PFSK-1 (cell line): Measurements from ENCODE around the gene SLC6A8.

Source experiments
- POLR2AphosphoS5 ChIP-seq: IDR thresholded peaks from 2 replicates; pipeline ENCODE4 v1.6.1; 2012; ENCODE audit warnings: low read depth, mild to moderate bottlenecking, control low read depth, low read length, moderate library complexity
- SIN3A ChIP-seq: IDR thresholded peaks from 2 replicates; pipeline ENCODE4 v1.6.1; 2012; ENCODE audit warnings: mild to moderate bottlenecking, low read length, moderate library complexity, borderline replicate concordance; ENCODE audit not compliant: insufficient read depth
- TF ChIP-seq, protein P1 (sequence below), 2 experiments: IDR thresholded peaks; 2 replicates each; pipeline versions ENCODE4 v1.6.1 to v1.8.0; 2011 to 2012; ENCODE audit warnings: low read depth in 2 of 2, low read length in 2 of 2, control low read depth in 1 of 2, inconsistent platforms in 1 of 2, mild to moderate bottlenecking in 1 of 2, moderate library complexity in 1 of 2; ENCODE audit not compliant: insufficient read depth in 1 of 2

DNA sequence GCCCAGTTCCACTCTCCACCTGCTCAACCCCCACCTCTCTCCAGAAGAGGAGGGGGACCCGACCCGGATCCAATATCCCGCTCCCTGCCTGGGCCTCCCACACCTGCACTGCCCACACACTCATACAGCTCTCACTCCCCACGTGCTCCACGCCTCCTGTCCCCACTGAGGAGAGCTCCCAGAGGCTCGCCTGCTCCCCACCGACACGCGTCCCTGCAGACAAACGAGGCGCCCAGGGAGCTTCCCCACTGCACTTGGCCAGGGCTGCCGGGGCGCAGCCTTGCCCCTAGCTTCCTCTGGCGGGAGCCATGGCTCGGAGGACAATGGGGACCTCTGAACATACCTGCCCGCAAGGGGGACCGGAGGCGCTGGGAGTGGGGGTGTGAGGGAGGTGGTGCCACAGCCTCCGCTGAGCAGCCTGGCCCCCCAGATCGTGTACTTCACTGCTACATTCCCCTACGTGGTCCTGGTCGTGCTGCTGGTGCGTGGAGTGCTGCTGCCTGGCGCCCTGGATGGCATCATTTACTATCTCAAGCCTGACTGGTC, 5.0 kb downstream of the SLC6A8 start:
- TF ChIP-seq POLR2AphosphoS5, result no peak; the same call in 1 of the 2 replicates
- TF ChIP-seq, protein P1, sequence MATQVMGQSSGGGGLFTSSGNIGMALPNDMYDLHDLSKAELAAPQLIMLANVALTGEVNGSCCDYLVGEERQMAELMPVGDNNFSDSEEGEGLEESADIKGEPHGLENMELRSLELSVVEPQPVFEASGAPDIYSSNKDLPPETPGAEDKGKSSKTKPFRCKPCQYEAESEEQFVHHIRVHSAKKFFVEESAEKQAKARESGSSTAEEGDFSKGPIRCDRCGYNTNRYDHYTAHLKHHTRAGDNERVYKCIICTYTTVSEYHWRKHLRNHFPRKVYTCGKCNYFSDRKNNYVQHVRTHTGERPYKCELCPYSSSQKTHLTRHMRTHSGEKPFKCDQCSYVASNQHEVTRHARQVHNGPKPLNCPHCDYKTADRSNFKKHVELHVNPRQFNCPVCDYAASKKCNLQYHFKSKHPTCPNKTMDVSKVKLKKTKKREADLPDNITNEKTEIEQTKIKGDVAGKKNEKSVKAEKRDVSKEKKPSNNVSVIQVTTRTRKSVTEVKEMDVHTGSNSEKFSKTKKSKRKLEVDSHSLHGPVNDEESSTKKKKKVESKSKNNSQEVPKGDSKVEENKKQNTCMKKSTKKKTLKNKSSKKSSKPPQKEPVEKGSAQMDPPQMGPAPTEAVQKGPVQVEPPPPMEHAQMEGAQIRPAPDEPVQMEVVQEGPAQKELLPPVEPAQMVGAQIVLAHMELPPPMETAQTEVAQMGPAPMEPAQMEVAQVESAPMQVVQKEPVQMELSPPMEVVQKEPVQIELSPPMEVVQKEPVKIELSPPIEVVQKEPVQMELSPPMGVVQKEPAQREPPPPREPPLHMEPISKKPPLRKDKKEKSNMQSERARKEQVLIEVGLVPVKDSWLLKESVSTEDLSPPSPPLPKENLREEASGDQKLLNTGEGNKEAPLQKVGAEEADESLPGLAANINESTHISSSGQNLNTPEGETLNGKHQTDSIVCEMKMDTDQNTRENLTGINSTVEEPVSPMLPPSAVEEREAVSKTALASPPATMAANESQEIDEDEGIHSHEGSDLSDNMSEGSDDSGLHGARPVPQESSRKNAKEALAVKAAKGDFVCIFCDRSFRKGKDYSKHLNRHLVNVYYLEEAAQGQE (IDR thresholded peaks at IDR 0.05; ENCODE audit: insufficient read depth in 1 of 2, low read depth in 2 of 2, low read length in 2 of 2), result no peak
- TF ChIP-seq SIN3A, result no peak
